ENCODE measurements around the gene CHAT. TPM values are rescaled to one million over a fixed set of nuclear protein-coding genes. Genes with fewer than 3 reads are reported as not detected.

The CHAT gene
- total RNA-seq, 1 donor from 2014 or later = not detected

DNA sequence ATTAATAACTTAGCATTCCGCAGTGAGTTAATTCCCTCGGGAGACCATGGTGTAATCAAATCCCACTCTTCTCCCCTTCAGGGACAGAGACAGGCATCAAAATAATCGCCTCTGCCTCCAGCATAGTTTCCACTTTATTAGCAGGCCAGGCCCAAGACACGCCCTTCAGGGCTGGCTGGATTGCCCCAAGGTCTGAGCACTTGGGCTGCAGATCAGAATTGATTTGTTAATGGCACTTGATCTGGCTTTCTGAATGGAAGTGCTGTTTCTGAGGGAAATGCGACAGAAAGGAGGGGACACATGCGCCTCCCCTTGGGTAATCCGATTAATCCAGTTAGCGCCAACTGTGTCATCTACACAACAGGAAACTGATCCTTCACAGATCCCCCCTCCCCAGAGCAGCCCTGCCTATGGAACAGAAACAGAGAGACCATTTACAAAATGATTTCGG is 15.6 kb downstream of the CHAT start:
- no peak for DNase-seq (ENCODE audit: low spot score)

- DNase-seq (ENCODE audit: low spot score) = no peak
These were observed 18.1 kb downstream of the CHAT start for GRCh38 chr10:49631975-49632374.

DNA sequence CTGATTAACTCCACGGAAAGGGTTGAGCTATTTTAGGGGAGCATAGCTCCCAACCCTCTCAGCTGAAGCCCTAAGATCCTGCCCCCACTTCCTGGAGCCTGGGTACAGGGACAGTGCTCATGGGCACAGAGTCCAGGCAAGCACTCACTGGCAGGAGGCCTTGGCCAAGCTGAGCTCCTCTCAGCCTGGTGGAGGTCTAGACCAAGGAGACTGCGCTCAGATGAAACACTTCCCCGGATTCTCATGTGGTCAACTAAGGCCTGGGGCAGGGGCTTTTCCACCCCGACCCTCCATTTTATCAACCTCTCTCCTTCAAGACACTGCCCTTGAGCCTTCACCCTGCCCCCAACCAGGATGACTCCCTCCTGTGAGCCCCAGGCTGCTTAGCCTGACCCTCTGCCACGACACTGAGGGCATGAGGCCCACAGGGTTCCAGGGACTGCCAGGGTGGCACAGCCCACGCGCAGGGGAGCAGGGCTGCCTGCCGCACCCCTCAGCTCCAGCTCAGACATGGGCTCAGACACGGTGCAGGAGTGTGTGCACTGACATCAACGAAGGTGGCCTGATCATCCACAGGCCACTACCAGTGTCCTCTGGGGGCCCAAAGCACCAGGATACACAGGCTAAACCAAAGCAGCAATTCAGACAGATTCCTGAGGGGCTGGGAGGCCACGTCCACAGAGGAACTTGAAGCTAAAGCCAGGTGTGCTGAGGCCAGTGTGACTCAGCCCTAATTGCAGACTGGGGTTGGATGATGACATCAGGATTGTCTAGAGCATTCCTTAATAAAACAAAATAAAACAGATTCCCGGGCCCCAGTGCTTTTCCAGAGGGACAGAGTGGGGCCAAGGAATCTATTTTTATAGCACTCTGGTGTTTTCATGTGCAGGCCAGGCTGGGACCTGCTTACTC is 18.8 kb downstream of the CHAT start:
- no peak for DNase-seq (ENCODE audit: low spot score)

DNA sequence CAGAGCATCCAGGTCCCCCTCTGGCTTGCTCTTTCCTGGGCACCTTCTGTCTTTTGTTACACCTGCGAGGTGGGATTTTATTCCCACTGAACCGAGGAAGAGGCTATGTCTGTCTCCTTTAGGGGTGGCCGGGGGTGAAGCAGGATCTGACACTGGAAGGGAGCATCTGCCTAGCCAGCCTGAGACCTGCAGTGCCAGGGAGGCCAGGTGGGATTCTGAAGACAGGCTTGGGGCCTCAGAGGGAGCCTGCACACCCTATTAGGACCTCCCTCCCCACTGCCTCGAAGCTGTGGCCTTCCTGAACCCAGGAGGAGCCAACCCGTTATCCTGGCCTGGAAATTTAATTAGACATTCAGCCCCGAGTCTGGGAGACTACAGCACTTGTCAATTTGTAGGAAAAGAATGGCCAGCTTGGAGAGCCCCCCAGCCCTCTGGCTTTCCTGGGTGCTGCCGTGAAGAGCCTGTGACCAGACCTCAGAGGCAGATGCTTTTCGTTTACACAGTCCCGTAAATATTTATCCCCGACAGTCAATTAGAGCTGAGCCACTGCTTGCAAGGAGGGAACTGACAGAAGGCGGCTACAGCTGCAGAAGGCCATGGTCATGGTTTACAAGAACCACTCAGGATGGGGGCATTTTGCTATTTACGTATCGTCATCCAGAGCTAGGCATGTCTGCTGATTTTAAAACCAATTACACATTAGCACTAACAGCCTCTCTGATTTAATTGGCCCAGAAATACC is 19.7 kb downstream of the CHAT start:
- no peak for DNase-seq (ENCODE audit: low spot score)

- no peak for DNase-seq (ENCODE audit: low spot score)
These were observed 20.3 kb downstream of the CHAT start for GRCh38 chr10:49634069-49634660.

- DNase-seq (ENCODE audit: low spot score) = no peak
These were observed 28.5 kb downstream of the CHAT start for GRCh38 chr10:49642311-49642710.

DNA sequence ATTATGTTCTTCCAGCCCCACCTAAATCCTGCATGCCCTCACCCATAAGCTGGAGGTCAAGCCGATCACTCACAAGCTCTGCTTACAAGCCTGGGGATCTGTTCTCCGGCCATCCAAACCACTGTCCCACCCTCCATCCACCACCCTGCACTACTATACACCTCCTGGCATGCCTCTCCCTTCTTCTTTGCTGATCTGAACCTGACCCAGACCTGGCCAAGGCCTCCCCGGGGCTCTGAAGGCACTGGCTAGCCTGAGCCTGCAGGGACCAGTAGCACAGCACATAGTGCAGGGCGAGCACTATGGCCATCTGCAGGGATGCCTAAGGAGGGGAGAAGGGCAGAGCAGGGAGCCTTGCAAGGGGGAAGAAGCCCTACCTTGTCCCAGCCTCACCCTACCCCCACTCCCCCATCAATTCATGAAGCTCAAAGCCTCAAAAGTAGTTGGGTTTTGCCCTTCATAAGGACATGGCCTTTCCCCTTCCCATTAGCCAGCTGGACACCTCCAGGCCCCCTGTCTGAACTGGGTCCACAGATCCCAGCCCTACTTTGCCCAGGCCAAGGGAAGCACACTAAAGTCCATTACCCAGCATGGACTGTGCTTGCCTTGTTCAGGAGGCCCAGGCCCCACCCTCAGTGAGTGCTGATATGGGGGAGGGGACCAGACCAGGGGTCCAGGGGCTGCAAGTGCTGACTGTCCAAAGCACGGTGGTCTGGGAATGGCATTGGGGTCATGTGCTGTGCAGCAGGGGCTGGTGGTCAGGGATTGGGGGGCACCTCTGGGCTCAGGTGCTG is 29.6 kb downstream of the CHAT start:
- DNase-seq (ENCODE audit: low spot score) = no peak

DNA sequence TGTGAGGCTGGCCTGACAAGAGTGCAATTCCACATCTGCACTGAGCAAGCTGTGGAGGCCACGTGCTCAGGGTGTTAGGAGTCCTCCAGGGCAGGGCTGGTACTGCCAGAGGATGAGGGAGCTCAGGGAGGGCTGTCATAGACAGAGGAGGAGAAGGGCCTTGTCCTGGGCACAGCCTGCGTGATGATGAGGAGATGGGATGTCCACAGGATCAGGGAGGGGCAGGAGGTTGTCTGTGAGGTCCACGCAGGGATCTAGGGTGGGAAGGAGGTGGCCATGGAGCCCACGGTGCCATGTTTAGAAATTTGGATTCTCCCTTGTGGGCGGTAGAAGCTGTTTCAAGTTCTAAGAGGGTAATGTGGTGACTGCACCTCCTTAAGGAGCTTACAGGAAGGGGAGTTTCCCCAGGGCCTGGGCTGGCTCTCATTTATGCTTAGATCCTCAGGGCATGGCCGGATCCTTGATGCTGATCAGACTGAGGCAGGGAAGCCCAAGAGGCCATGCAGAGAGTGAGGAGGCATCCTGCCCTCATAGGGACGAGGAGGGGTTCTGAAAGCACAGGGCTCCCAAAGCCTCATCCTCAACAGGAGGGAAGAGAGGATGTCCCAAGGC is 30.3 kb downstream of the CHAT start:
- DNase-seq (ENCODE audit: low spot score) = no peak

DNA sequence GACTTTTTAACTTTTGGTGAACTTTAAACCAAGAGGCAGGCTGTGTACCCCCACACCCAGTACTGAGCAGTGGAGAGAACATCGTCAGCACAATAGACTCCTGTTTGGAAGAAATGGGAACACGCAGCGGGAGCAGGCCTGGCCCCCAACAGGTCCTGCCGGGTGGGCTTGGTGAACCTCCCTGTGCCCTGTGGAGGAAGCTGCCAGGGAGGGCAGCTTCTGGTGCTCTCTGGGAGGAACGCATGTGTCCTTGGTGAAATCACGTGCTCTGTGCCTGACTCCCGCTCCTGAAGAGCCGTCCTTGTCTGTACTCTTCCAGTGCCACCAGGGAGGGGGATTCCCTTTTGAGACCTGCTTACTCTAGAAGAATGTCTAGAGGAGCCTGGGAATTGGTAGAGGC is 31.6 kb downstream of the CHAT start:
- no peak for DNase-seq (ENCODE audit: low spot score)

GRCh38 chr10:49645871-49646870 is 32.3 kb downstream of the CHAT start:
- DNase-seq (ENCODE audit: low spot score) = no peak

DNA sequence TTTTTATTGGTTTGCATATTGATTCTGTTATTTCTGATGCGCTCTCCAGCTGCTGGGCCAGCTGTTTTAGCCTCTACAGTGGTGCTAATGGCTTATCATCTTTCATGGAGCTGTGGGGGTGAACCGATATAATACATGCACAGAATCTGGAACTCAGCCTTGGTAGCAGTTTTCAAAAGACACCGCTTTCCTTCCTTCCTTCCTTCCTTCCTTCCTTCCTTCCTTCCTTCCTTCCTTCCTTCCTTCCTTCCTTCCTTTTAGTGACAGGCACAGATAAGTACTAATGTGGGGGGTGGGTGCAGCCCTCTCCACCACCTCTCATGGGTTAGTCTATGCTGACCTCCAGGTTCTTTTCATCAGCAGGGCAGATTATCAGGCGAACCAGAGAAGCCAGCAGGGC is 33.7 kb downstream of the CHAT start:
- DNase-seq (ENCODE audit: low spot score) = no peak

DNA sequence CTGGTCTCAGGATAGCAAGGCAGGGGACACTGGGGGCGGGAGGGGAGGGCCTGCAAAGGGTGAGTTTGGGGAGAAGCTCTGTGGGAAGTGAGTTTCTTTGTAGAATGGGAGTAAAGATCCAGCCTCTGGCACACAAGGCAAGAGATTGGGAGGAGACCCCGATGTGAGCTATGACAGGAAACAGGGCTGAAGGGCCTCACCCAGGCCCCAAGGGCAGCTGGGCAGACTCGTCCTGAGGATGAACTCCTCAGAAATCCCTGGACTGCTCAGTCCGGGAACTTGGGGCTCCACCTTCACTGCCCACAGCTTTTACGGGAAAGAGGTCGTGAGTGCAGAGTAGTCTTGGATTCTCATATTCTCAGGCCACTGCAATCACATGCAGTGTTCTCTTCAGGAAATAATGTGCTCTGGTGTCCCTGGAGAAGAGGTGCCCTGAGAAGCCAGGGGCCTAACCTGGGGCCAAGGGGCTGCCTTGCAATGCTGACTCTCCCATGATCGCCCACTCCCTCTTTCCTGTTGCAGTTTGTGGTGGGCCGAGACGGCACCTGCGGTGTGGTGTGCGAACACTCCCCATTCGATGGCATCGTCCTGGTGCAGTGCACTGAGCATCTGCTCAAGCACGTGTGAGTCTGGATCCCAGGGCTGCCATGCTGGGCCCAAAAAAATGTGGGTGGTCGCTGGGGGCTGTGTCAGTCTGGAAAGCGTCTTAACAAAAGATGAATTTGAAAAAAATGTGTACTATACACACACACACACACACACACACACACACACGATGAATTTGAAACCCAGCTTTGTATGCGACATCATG is 34.4 kb downstream of the CHAT start:
- DNase-seq (ENCODE audit: low spot score) = peak; percentile 44

GRCh38 chr10:49649294-49649693 is 35.5 kb downstream of the CHAT start:
- DNase-seq (ENCODE audit: low spot score) = no peak

GRCh38 chr10:49649936-49650723 is 36.3 kb downstream of the CHAT start:
- no peak for DNase-seq (ENCODE audit: low spot score)

DNA sequence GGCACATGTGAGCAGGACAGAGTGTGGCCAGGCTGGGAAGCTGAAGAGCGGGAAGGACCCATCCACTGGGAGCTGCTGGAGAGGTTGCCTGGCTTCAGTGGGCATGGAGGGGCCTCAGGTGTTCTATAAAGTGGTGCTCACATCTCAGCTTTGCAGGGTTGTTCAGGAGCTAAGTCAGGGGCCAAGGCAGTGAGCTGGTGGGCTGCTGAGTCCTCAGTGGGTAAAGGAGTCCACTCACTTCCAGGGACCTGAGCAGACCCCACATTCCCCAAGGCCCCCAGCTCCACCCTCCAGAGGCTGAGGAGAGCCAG is 36.8 kb downstream of the CHAT start:
- no peak for DNase-seq (ENCODE audit: low spot score)

GRCh38 chr10:49651039-49651835 is 37.4 kb downstream of the CHAT start:
- DNase-seq (ENCODE audit: low spot score) = no peak

- DNase-seq (ENCODE audit: low spot score) = no peak
These were observed 38.1 kb downstream of the CHAT start for GRCh38 chr10:49651917-49652316.

All from umbilical cord (tissue), 2 donors.